Endothelial cell (in vitro differentiated cells): ENCODE results near the gene RAB31. TPM values are rescaled to one million over a fixed set of nuclear protein-coding genes. Genes with fewer than 3 reads are reported as not detected.

Experiments used
- DNase-seq: peaks from one replicate; pipeline ENCODE4 v3.0.0; 2021; ENCODE audit warnings: low spot score
- H3K27ac Mint-ChIP-seq: one replicate; pipeline ENCODE4 v1.8.0; 2021; ENCODE audit warnings: mixed read lengths, inconsistent platforms; ENCODE audit not compliant: unreplicated experiment
- H3K27me3 Mint-ChIP-seq: one replicate; pipeline ENCODE4 v1.8.0; 2021; ENCODE audit warnings: mild to moderate bottlenecking, moderate library complexity, mixed read lengths, inconsistent platforms; ENCODE audit not compliant: unreplicated experiment
- H3K36me3 Mint-ChIP-seq: one replicate; pipeline ENCODE4 v1.8.0; 2021; ENCODE audit warnings: mild to moderate bottlenecking, low read depth, mixed read lengths, inconsistent platforms; ENCODE audit not compliant: unreplicated experiment
- H3K4me1 Mint-ChIP-seq: one replicate; pipeline ENCODE4 v1.8.0; 2021; ENCODE audit warnings: mild to moderate bottlenecking, mixed read lengths, inconsistent platforms; ENCODE audit not compliant: unreplicated experiment
- H3K4me3 Mint-ChIP-seq: one replicate; pipeline ENCODE4 v1.8.0; 2021; ENCODE audit warnings: mild to moderate bottlenecking, mixed read lengths, inconsistent platforms; ENCODE audit not compliant: unreplicated experiment
- H3K9me3 Mint-ChIP-seq: one replicate; pipeline ENCODE4 v1.8.0; 2021; ENCODE audit warnings: mixed read lengths, inconsistent platforms; ENCODE audit not compliant: unreplicated experiment
- total RNA-seq: library from RNA; stranded (reverse); fragmentation: NEBNext Ultra II Directional; extraction: Animal tissue kit (Norgen Biotek cat#: 25700); gene quantifications from one replicate; pipeline ENCODE4 v1.2.1, GENCODE V29; 2021; ENCODE audit not compliant: unreplicated experiment
- TF ChIP-seq, protein P1 (sequence below): fragments of 200-600 bp; sonication (generic); IDR thresholded peaks from one replicate; pipeline ENCODE4 v1.5.0; 2021; ENCODE audit warnings: antibody characterized with exemption; ENCODE audit not compliant: unreplicated experiment

Gene RAB31
- total RNA-seq, 1 donor from 2014 or later, result 88.8 TPM

DNA sequence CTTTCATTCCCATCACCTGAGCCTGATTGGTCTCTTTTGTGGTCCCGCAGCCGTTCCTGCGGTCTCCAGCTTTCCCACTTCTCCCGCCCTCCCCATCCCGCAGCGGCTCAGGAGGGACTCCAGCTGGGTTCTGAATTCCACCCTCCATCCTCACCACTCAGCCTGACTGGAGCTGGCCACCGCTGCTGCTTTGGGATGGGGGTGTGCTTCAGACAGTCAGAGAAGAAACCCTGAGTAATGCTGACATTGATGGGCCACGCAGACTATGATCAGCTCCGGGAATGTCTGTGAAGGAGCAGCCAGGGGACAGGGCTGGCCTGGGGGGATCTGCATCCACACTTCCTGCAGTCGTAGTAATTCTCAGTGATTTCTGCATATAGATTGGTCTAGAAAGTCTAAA is 131.8 kb downstream of the RAB31 start:
- TF ChIP-seq, protein P1, sequence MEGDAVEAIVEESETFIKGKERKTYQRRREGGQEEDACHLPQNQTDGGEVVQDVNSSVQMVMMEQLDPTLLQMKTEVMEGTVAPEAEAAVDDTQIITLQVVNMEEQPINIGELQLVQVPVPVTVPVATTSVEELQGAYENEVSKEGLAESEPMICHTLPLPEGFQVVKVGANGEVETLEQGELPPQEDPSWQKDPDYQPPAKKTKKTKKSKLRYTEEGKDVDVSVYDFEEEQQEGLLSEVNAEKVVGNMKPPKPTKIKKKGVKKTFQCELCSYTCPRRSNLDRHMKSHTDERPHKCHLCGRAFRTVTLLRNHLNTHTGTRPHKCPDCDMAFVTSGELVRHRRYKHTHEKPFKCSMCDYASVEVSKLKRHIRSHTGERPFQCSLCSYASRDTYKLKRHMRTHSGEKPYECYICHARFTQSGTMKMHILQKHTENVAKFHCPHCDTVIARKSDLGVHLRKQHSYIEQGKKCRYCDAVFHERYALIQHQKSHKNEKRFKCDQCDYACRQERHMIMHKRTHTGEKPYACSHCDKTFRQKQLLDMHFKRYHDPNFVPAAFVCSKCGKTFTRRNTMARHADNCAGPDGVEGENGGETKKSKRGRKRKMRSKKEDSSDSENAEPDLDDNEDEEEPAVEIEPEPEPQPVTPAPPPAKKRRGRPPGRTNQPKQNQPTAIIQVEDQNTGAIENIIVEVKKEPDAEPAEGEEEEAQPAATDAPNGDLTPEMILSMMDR, result no peak
- no peak for DNase-seq
- H3K4me3 Mint-ChIP-seq, result no peak overlapping the region
- no peaks in the 10 kb centered on the region for H3K27me3 Mint-ChIP-seq
- H3K9me3 Mint-ChIP-seq, result no peaks in the 10 kb centered on the region
- no peak overlapping the region for H3K27ac Mint-ChIP-seq
- peaks cover 18% of the 10 kb centered on the region for H3K36me3 Mint-ChIP-seq
- peaks cover 21% of the 10 kb centered on the region for H3K4me1 Mint-ChIP-seq

DNA sequence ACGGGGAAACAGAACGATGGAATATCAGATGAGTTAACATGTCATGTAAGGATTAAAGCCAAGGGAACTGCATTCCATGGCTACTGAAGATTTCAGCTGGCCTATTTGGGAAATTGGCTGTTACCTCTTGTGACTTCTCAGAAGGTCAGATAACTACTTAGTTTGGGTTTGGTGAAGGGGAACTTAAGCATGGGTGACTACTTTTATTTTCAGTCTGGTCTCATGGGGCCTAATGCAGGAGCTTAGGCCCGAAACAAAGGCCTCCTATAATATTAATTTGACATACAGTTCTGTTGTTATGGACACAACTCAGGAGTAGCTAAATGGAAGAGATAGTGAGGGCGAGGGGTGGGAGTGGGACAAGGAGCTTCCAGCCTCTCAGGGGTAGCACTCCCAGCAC is 133.7 kb downstream of the RAB31 start:
- Mint-ChIP-seq H3K9me3 (no peaks in the 10 kb centered on the region), H3K4me3 (no peak overlapping the region), H3K27ac (peak overlapping the region; percentile 72), H3K36me3 (peaks cover 18% of the 10 kb centered on the region), H3K4me1 (peaks cover 18% of the 10 kb centered on the region), H3K27me3 (no peaks in the 10 kb centered on the region)
- DNase-seq, result no peak
- TF ChIP-seq, protein P1, result no peak

- TF ChIP-seq, protein P1, result no peak
- Mint-ChIP-seq H3K27ac (no peak overlapping the region), H3K36me3 (peaks cover 21% of the 10 kb centered on the region), H3K27me3 (no peaks in the 10 kb centered on the region), H3K9me3 (no peaks in the 10 kb centered on the region), H3K4me3 (no peak overlapping the region), H3K4me1 (peaks cover 18% of the 10 kb centered on the region)
- DNase-seq, result no peak
Observed at GRCh38 chr18:9842448-9842847, 134.3 kb downstream of the RAB31 start.

DNA sequence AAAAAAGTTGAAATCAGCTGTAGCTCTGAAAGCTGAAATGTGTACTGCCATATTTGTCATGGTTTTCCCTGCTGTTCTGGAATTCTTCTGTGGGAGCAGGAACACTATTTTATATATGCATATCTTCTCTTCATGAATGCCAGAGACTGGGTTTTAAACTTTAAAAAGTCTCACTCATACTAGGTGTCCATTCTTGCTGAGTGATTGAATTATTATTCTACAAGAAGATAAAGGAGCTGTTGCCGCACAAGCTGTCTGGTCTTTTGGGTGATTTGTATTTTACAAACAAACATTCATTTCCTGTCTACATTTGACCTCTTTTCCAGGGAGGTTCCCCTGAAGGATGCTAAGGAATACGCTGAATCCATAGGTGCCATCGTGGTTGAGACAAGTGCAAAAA is 137.2 kb downstream of the RAB31 start:
- TF ChIP-seq, protein P1, result no peak
- Mint-ChIP-seq H3K4me1 (peaks cover 24% of the 10 kb centered on the region), H3K4me3 (no peak overlapping the region), H3K27me3 (peaks cover 4% of the 10 kb centered on the region), H3K27ac (no peak overlapping the region), H3K36me3 (peaks cover 27% of the 10 kb centered on the region), H3K9me3 (no peaks in the 10 kb centered on the region)
- no peak for DNase-seq

DNA sequence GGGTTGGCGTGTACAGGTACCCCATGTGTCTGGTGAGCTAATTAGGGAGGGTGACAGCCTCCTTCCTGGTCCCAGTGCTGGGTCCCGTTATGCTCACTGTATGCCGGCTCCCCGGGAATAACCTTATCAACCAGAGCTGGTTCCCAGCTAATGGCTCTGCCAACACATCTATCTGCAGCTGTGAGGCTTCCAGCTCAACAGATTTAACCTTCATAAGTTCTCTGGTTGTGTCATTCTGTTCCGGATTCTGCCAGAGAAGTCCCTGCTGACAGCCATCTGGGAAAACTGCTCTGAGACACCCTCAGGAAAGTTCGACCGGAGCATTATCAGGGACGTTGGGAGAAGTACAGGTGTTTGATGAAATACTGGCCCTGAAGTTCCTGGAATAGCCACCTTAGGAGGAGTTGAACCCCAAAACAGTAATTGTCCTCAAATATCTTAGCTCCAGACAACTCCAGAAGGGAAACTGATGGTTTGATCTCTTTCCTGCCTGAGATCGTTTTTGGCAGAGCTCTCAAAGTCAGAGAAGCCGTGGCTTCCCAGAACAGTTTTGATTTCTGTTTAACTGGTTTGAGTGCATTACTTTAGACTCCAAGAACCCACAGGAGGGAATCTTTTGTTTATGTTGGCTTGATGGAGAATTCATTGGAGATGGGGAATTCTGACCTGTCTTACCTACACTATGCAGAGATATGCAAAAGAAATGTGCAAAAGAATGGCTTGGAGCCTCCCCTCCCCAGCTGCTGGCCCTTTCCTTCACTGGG is 138.2 kb downstream of the RAB31 start:
- Mint-ChIP-seq H3K27me3 (peaks cover 4% of the 10 kb centered on the region), H3K36me3 (peaks cover 27% of the 10 kb centered on the region), H3K27ac (no peak overlapping the region), H3K4me3 (no peak overlapping the region), H3K9me3 (no peaks in the 10 kb centered on the region), H3K4me1 (peaks cover 25% of the 10 kb centered on the region)
- TF ChIP-seq, protein P1, result no peak
- DNase-seq, result no peak
